Ishikawa (cell line): Measurements from ENCODE around the gene RPS6KA4.

Source experiments
- EP300 ChIP-seq: IDR thresholded peaks from 2 replicates; pipeline ENCODE4 v1.6.1; 2012; ENCODE audit warnings: borderline replicate concordance
- MAX ChIP-seq: IDR thresholded peaks from 2 replicates; pipeline ENCODE4 v1.6.1; 2012

- TF ChIP-seq MAX (no peak), EP300 (no peak)
These were observed 42.8 kb downstream of the RPS6KA4 start for GRCh38 chr11:64401775-64402174.
